T-cell (primary cell): Measurements from ENCODE around the gene HGF. TPM values are rescaled to one million over a fixed set of nuclear protein-coding genes. Genes with fewer than 3 reads are reported as not detected.

Source experiments
- ATAC-seq, 4 experiments: fragments of 200-7000 bp in 3 of 4; fragments of 150-1000 bp in 1 of 4; cut with Tn5 transposase; replicated peaks in 1 of 4; 1 replicate in 3 of 4; 2 replicates in 1 of 4; pipeline ENCODE4 v1.10.0; 2021; ENCODE audit warnings: moderate library complexity in 3 of 4, mild to moderate bottlenecking in 2 of 4, moderate number of reproducible peaks in 1 of 4
- CTCF ChIA-PET, 2 donors: fragments of 300-600 bp; sonication (Branson Sonifier 250); formaldehyde crosslinking; loops; one replicate each; lab custom pipeline; 2022; ENCODE audit warnings: antibody characterized with exemption in 2 of 2; lab: Charles Lee
- POLR2A ChIA-PET, 2 donors: fragments of 300-600 bp; sonication (Branson Sonifier 250); formaldehyde crosslinking; loops; one replicate each; lab custom pipeline; 2022; ENCODE audit warnings: antibody characterized with exemption in 2 of 2; lab: Charles Lee
- DNase-seq, 35 experiments: peaks; one replicate each; pipeline versions ENCODE4 v3.0.0 to v3.0.0-alpha.2; 2013 to 2023
- H3K27ac ChIP-seq: one replicate; pipeline ENCODE4 v1.5.1; 2013; ENCODE audit warnings: low read length
- H3K27me3 ChIP-seq, 2 experiments: replicated peaks in 1 of 2; 1 replicate in 1 of 2; 2 replicates in 1 of 2; pipeline versions ENCODE4 v1.6.1 to v1.7.0; 2013; ENCODE audit warnings: low read length in 1 of 2, mixed read lengths in 1 of 2; ENCODE audit not compliant: control insufficient read depth in 2 of 2, insufficient read depth in 2 of 2; ENCODE audit errors: extremely low read depth in 1 of 2
- H3K36me3 ChIP-seq, 2 donors: 1 replicate in 1 of 2; 2 replicates in 1 of 2; pipeline versions ENCODE4 v1.6.1 to v1.7.0; 2013; ENCODE audit warnings: low read length in 1 of 2; ENCODE audit not compliant: control insufficient read depth in 2 of 2, insufficient read depth in 1 of 2; ENCODE audit errors: extremely low read depth in 1 of 2
- H3K4me1 ChIP-seq, 2 experiments: 1 replicate in 1 of 2; 2 replicates in 1 of 2; pipeline versions ENCODE4 v1.6.1 to v1.7.0; 2013; ENCODE audit warnings: low read length in 2 of 2, mixed read lengths in 1 of 2; ENCODE audit not compliant: insufficient read depth in 2 of 2, control insufficient read depth in 1 of 2; ENCODE audit errors: extremely low read depth in 1 of 2
- H3K4me3 ChIP-seq, 2 donors: 1 replicate in 1 of 2; 2 replicates in 1 of 2; pipeline versions ENCODE4 v1.5.1 to v1.7.0; 2013; ENCODE audit warnings: mild to moderate bottlenecking in 2 of 2, low read length in 1 of 2, moderate library complexity in 1 of 2; ENCODE audit not compliant: control insufficient read depth in 1 of 2; ENCODE audit errors: extremely low read depth in 1 of 2
- H3K9me3 ChIP-seq: 2 replicates; pipeline ENCODE4 v1.7.0; 2013
- H3K27ac Mint-ChIP-seq, 2 donors: one replicate each; pipeline ENCODE4 v1.8.0; 2020 to 2021; ENCODE audit warnings: mild to moderate bottlenecking in 2 of 2, mixed read lengths in 2 of 2
- H3K27me3 Mint-ChIP-seq, 2 donors: one replicate each; pipeline ENCODE4 v1.8.0; 2021 to 2022; ENCODE audit warnings: mixed read lengths in 2 of 2
- H3K36me3 Mint-ChIP-seq: one replicate; pipeline ENCODE4 v1.8.0; 2021; ENCODE audit warnings: mixed read lengths
- H3K4me1 Mint-ChIP-seq, 3 donors: one replicate each; pipeline ENCODE4 v1.8.0; 2020 to 2022; ENCODE audit warnings: mixed read lengths in 3 of 3, mild to moderate bottlenecking in 1 of 3
- H3K4me3 Mint-ChIP-seq, 3 donors: one replicate each; pipeline ENCODE4 v1.8.0; 2020 to 2022; ENCODE audit warnings: mild to moderate bottlenecking in 3 of 3, mixed read lengths in 3 of 3, moderate library complexity in 3 of 3
- H3K9me3 Mint-ChIP-seq, 3 donors: one replicate each; pipeline ENCODE4 v1.8.0; 2020 to 2022; ENCODE audit warnings: mixed read lengths in 3 of 3
- WGBS: methylation state at CpG from one replicate; pipeline ENCODE4 v1.1.5; 2013; ENCODE audit warnings: missing lambda C conversion rate; ENCODE audit not compliant: insufficient coverage; 5-methylcytosine and 5-hydroxymethylcytosine counted together
- total RNA-seq, 35 experiments: library from RNA in 6 of 35; stranded (reverse) in 6 of 35; fragments of 120-200 nt in 1 of 35; gene quantifications; one replicate each; pipeline versions ENCODE4 v1.2.1 to v1.2.4 and lab custom pipeline; 2013 to 2026

HGF gene
- total RNA-seq, 5 donors from 2014 or later (not counting 1 experiment from before 2014, with no cell fraction given): 0.32 TPM; not detected in 4

GRCh38 chr7:81776948-81777630, 7.2 kb upstream of the HGF start:
- Histone ChIP-seq H3K36me3 (no peaks in the 10 kb centered on the region), H3K27ac (no peak overlapping the region), H3K27me3 (no peaks in the 10 kb centered on the region), H3K4me3 (no peak overlapping the region), H3K9me3 (no peaks in the 10 kb centered on the region), H3K4me1 (no peaks in the 10 kb centered on the region)
- no peaks in the 10 kb centered on the region for H3K36me3 Mint-ChIP-seq
- H3K4me3 Mint-ChIP-seq: no peak overlapping the region
- ATAC-seq (no peak), DNase-seq (no peak)
- H3K9me3 Mint-ChIP-seq: peaks cover 0 to 6% (median 0%) of the 10 kb centered on the region in 3 donors
- H3K4me1 Mint-ChIP-seq: no peaks in the 10 kb centered on the region
- no peak overlapping the region for H3K27ac Mint-ChIP-seq
- WGBS: no CpG with 5 or more reads among the region's 5 CpGs
- H3K27me3 Mint-ChIP-seq: no peaks in the 10 kb centered on the region
- CTCF ChIA-PET: no interaction called here
- POLR2A ChIA-PET: interaction anchor here in 1 of 2 donors (0.6 kb wide), 1 partner anchor 28 kb away, joined by 3 read pairs; no protein-coding TSS in a partner anchor

- H3K36me3 ChIP-seq: no peaks in the 10 kb centered on the region
- ChIA-PET CTCF (no interaction called here), POLR2A (interaction anchor here in 1 of 2 donors (0.6 kb wide), 1 partner anchor 29 kb away, joined by 3 read pairs; no protein-coding TSS in a partner anchor)
- H3K9me3 Mint-ChIP-seq: peaks cover 0 to 6% (median 0%) of the 10 kb centered on the region in 3 donors
- H3K4me3 ChIP-seq: no peak overlapping the region
- ATAC-seq (no peak), DNase-seq (no peak)
- no peaks in the 10 kb centered on the region for H3K36me3 Mint-ChIP-seq
- H3K27ac Mint-ChIP-seq: no peak overlapping the region
- no peaks in the 10 kb centered on the region for H3K27me3 Mint-ChIP-seq
- no peaks in the 10 kb centered on the region for H3K9me3 ChIP-seq
- H3K27me3 ChIP-seq: no peaks in the 10 kb centered on the region
- no peak overlapping the region for H3K4me3 Mint-ChIP-seq
- no peak overlapping the region for H3K27ac ChIP-seq
- H3K4me1 ChIP-seq: no peaks in the 10 kb centered on the region
- WGBS: no CpG with 5 or more reads among the region's 1 CpG
- no peaks in the 10 kb centered on the region for H3K4me1 Mint-ChIP-seq
These were observed 6.3 kb upstream of the HGF start for GRCh38 chr7:81776161-81776560.

GRCh38 chr7:81775560-81775959, 5.7 kb upstream of the HGF start:
- Histone ChIP-seq H3K4me3 (no peak overlapping the region), H3K27me3 (no peaks in the 10 kb centered on the region), H3K4me1 (no peaks in the 10 kb centered on the region), H3K27ac (no peak overlapping the region), H3K9me3 (no peaks in the 10 kb centered on the region), H3K36me3 (no peaks in the 10 kb centered on the region)
- ChIA-PET CTCF (no interaction called here), POLR2A (no interaction called here)
- no CpG with 5 or more reads among the region's 2 CpGs for WGBS
- Mint-ChIP-seq H3K4me1 (no peaks in the 10 kb centered on the region), H3K4me3 (no peak overlapping the region), H3K36me3 (no peaks in the 10 kb centered on the region), H3K27me3 (no peaks in the 10 kb centered on the region), H3K9me3 (peaks cover 0 to 6% (median 0%) of the 10 kb centered on the region in 3 donors), H3K27ac (no peak overlapping the region)
- no peak for ATAC-seq
- DNase-seq: no peak

GRCh38 chr7:81774551-81774950, 4.7 kb upstream of the HGF start:
- CTCF ChIA-PET: no interaction called here
- no peaks in the 10 kb centered on the region for H3K27me3 ChIP-seq
- WGBS: 79% methylated on average over 4 of the region's 5 CpGs
- POLR2A ChIA-PET: no interaction called here
- no peak overlapping the region for H3K4me3 Mint-ChIP-seq
- H3K9me3 ChIP-seq: no peaks in the 10 kb centered on the region
- no peaks in the 10 kb centered on the region for H3K4me1 Mint-ChIP-seq
- no peaks in the 10 kb centered on the region for H3K36me3 Mint-ChIP-seq
- H3K4me3 ChIP-seq: no peak overlapping the region
- peaks cover 0 to 6% (median 0%) of the 10 kb centered on the region in 3 donors for H3K9me3 Mint-ChIP-seq
- no peak overlapping the region for H3K27ac ChIP-seq
- H3K27ac Mint-ChIP-seq: no peak overlapping the region
- H3K27me3 Mint-ChIP-seq: no peaks in the 10 kb centered on the region
- no peak for DNase-seq
- ATAC-seq: no peak
- H3K4me1 ChIP-seq: no peaks in the 10 kb centered on the region
- no peaks in the 10 kb centered on the region for H3K36me3 ChIP-seq

- Mint-ChIP-seq H3K27ac (no peak overlapping the region), H3K4me1 (no peaks in the 10 kb centered on the region), H3K36me3 (no peaks in the 10 kb centered on the region), H3K4me3 (no peak overlapping the region), H3K9me3 (peaks cover 0 to 14% (median 5%) of the 10 kb centered on the region in 3 donors), H3K27me3 (no peaks in the 10 kb centered on the region)
- WGBS: no CpG with 5 or more reads among the region's 7 CpGs
- POLR2A ChIA-PET: no interaction called here
- Histone ChIP-seq H3K27ac (no peak overlapping the region), H3K4me3 (no peak overlapping the region), H3K27me3 (no peaks in the 10 kb centered on the region), H3K36me3 (no peaks in the 10 kb centered on the region), H3K4me1 (no peaks in the 10 kb centered on the region), H3K9me3 (no peaks in the 10 kb centered on the region)
- CTCF ChIA-PET: no interaction called here
- no peak for ATAC-seq
- DNase-seq: no peak
These were observed 929 bp upstream of the HGF start for GRCh38 chr7:81770728-81771223.

GRCh38 chr7:81768951-81769778, 682 bp downstream of the HGF start:
- H3K27me3 ChIP-seq: no peaks in the 10 kb centered on the region
- no peaks in the 10 kb centered on the region for H3K9me3 ChIP-seq
- Mint-ChIP-seq H3K4me3 (peak overlapping the region in 1 of 3 donors; percentile 4), H3K36me3 (no peaks in the 10 kb centered on the region), H3K4me1 (no peaks in the 10 kb centered on the region), H3K27ac (no peak overlapping the region), H3K27me3 (no peaks in the 10 kb centered on the region), H3K9me3 (peaks cover 0 to 14% (median 5%) of the 10 kb centered on the region in 3 donors)
- ATAC-seq: no peak
- no peaks in the 10 kb centered on the region for H3K4me1 ChIP-seq
- POLR2A ChIA-PET: no interaction called here
- no peak for DNase-seq
- H3K27ac ChIP-seq: no peak overlapping the region
- CTCF ChIA-PET: no interaction called here
- no peaks in the 10 kb centered on the region for H3K36me3 ChIP-seq
- no peak overlapping the region for H3K4me3 ChIP-seq
- 6% methylated on average over 2 of the region's 9 CpGs for WGBS
